CD4-positive, alpha-beta T cell treated with Interleukin-17A for 4 hours (primary cell): ENCODE measurements around the gene PRUNE1.

ENCODE experiments used
- DNase-seq: peaks from one replicate; pipeline ENCODE4 v3.0.0-alpha.2; 2020; ENCODE audit warnings: mixed read lengths

PRUNE1 gene

DNA sequence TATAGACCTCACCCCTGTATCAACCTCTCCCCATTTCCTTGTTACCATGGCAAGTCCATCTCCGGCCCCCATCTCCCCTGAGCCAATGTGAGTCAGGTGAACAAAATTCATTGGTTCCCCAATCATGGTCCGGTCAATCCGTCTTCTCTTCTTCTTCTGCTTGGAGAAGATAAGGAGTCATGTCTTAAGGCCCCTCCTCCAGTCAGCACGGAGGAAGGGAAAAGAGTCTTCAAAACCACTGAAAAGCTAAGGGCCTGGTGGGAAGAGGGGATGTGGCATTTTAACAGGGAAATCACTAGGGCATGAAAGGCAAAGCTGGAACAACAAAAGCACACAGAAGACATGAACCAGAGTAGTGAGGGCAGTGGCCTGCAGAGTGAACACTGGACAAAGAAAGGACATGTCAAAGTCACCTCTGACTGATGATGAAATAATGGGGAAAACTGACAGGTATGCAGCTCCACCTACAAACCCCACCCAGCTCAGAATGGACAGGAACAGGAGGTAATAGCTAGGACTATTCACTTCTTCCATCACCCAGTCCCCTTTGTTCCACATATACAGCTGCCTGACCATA, 46.8 kb downstream of the PRUNE1 start:
- DNase-seq = no peak

DNA sequence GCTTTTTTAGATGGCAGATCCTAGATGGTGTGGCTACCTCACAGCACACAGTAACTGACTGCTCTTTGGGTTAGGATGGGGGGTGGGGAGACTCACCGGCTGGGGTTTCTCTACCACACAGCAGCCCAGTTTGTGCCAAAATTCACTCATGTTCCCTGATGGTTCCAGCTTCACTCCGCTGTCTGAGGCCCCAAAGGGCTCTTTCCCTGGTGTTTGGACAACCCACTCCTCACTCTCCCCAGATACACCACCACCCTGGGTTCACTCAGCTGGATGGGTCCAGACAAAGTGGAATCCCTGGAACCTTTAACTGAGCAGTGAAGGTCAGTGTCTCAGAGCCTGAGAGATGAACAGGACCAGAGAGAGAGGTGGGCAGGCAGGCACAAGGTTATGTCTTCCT, 47.3 kb downstream of the PRUNE1 start:
- peak; percentile 27 for DNase-seq

DNA sequence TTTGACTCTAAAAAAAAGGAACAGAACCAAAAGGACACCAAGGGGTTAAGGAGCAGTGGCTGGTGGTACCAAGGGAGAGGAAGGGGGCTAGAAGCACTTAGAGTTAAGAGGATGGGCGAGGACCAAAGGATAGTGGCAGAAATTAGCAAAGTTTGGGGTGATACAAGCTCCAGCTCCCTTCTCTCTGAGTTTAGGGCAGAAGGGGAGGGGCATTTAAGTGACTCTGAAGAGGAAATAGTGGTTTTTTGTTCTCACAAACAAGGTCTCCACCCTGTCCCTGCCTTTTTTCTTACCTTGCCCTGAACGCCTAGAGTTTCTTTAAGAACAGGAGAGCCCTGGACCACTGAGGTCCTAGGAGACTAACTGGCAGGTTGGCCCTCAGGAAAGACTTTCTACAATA, 47.9 kb downstream of the PRUNE1 start:
- peak; percentile 55 for DNase-seq

DNA sequence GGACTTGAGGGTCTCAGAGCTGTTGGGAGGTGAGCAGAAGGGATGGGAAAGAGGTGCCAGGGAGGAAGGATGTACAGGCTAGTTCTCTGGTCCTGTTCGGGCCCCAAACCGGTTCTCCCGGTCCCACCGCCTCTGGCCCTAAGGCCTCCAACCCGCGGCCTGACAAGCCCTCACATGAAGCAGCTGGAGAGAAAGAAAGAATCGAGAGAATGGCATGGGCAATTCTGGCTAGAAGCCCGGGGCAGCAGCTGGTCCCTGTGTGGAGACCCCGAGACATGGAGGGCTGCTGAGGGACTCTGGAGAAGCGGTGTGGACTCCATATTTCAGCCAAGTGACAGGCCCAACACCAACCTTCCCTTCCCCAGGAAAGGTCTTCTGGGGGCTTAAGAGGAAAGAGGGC, 50.4 kb downstream of the PRUNE1 start:
- DNase-seq = no peak

DNA sequence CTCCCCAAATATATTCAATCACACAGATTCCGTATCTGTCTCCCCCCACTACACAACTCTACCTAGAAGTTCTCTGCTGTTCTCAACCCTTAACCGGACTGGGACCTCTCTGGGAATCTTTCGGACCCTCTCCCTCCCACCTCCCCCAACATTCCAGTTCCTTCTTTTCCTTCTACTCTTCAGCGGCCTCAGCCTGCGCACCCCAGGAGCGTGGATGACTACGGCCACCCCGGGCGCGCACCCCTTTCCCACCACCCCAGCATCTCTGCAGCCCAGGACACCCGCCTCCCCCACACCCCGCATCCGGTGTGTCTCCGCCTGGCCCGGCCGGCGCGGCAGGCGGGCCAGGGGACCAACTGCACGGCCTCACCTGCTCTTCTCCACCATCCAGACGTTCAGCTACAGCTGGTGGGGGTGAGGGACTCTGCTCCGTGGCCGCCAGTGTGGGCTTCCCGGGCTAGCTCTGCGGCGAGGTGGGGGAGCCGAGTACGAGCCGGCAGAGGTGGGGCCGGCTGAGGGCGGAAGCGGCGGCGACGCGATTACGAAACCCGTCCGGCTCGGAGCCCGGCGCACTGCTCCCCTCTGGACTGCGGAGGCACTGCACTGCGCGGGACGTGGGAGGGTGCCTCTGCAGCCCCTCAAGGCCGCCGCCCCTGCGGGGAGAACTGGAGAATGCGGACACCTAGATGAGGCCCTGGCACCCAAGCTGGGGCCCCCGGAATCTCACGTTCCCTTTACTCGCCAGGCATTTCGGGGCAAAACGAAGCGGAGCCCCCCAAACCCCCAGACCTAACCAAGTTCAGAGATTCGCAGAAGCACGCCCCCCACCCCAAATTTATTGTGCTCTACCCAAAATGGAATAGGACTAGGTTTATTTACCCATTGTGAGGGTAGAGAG, 51.1 kb downstream of the PRUNE1 start, which contains the start of gene CDC42SE1:
Gene CDC42SE1, minus strand, starts transcription at position 514 of the 898 bp plus-strand sequence. CDS start 3,892 bp downstream, outside the sequence.
- DNase-seq = peak; percentile 87

DNA sequence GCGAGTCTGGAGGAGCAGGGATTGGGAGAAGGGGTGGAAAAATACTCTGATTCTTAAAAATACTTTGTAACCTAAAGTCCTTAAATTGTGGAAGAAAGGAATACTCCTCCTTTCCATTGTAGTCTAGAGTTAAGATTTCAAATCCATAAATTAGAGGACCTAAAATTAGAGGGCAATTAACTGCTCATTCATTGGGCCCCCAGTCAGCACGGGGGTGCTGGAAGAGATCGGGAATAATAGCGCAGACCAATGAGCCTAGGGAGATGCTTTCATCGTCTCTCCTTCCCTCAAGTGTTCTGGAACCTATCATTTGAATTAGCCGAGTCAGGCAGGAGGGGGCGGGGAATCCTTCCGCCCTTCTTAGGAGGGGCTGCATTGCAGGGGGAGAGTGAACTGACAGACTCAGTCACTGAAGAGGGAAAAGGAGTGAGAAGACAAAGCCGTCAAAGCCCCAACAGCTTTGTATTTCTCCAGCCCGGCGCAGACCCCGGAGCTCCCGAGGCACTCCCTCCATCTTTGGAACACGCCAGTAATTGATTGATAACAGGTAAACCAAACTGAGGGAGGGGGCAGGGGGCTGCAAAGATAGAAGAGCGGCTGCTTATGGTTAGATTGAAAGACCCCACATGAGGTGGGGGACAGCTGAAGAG, 51.9 kb downstream of the PRUNE1 start, which contains the start of gene MLLT11:
Gene MLLT11, plus strand, starts transcription at position 391 of the 650 bp plus-strand sequence. CDS start 6,828 bp downstream, outside the sequence.
- peak; percentile 52 for DNase-seq

DNA sequence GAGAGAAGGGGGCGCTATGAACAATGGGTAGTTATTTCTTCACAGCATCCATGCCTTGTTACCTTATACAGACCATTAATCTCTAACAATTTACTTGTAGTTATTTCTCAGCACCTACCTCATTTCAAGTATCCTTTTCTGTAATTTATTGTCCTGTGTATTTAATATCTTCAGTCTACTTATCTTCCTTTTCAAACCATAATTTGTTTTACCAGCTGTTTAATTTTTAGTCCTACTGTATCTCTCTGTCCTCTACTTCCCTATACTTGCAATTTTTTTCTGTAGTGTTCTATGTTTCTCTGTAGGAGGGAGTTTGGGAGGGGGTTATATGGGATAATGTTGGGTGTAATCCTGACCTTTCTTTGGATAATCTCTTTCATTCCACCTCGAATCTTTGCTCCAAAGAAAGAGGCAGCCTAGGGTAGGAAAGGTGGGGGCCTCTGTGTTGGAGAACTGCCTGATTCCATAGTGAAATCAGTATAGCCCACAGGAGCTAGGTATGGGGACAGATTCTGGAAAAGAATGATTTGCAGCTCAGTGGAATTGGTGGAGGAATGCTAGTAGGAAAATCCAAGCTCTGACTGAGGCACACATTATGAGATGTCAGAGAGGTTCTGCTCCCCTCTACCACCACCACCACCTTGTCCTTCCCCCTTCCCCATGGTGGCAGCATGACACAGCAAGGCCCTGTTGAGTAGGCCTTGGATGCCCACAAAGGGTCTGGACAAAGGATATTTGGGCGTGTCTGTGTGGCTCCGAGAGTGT, 52.6 kb downstream of the PRUNE1 start:
- no peak for DNase-seq

DNA sequence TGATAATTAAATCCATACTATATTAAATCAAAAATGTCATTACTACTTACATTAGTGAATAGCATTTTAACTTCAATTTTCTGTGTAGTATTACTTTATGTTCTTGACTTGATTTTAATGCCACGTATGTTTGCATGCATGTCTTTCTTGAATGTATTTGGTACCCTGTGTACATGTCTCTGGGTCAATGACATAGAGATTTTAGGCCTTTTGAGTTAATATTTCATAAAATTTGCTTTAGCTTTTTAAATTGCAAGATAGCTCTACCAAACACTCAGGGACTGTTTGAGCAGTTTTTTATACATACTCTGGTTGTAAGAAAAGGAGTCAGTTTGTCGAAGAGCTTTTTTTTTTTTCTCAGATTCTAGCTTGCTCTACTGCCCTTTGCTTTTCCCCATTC, 53.5 kb downstream of the PRUNE1 start:
- no peak for DNase-seq

DNA sequence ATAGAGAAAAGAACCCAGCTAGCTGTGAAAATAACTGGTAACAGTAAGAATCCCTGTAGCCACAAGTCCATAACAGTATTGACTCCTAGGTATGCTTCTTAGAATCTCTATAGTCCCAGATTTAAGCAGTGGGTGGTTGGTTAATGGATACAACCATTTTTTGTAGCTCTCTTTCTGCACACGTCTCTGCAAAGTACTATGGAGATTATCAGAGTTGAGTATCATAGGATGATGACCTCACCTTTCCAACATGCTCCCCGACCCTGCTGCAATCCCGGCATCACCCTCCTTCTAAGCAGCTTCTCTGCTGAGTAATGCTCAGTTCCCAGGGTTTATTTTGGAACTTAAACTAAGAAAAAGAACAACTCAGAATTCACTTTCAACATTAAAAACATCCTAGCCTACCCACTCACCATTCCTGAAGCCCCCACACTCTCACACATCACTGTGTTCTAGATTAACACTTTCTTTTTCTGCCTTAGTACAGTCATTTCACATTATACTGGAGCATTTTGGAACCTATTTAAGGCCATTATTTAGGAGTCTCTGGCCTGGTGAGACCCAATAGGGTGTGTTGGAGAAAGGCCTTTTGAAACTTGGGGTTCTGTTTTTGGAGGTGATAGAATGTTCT, 54.6 kb downstream of the PRUNE1 start:
- DNase-seq = no peak

DNA sequence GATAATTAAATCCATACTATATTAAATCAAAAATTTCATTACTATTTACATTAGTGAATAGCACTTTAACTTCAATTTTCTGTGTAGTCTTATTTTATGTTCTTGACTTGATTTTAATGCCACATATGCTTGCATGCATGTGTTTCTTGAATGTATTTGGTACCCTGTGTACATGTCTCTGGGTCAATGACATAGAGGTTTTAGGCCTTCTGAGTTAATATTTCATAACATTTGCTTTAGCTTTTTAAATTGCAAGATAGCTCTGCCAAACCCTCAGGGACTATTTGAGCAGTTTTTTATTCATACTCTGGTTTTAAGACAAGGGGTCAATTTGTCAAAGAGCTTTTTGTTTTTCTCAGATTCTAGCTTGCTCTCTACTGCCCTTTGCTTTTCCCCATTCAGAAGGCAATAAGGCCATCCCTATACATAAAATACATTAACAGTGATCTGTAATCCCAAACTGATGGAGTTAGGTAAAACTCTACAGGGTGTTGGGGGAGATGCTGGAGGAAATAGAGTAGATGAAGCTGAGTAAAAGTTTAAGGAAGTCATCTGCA, 56.9 kb downstream of the PRUNE1 start:
- no peak for DNase-seq

DNA sequence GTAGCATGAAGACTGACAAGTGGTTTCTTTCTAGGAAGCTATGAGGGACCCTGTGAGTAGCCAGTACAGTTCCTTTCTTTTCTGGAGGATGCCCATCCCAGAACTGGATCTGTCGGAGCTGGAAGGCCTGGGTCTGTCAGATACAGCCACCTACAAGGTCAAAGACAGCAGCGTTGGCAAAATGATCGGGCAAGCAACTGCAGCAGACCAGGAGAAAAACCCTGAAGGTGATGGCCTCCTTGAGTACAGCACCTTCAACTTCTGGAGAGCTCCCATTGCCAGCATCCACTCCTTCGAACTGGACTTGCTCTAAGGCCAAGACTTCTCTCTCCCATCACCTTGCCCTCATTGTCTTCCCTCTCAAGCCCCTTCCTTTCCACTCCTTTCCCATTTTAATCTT, 58.9 kb downstream of the PRUNE1 start:
- DNase-seq = no peak

DNA sequence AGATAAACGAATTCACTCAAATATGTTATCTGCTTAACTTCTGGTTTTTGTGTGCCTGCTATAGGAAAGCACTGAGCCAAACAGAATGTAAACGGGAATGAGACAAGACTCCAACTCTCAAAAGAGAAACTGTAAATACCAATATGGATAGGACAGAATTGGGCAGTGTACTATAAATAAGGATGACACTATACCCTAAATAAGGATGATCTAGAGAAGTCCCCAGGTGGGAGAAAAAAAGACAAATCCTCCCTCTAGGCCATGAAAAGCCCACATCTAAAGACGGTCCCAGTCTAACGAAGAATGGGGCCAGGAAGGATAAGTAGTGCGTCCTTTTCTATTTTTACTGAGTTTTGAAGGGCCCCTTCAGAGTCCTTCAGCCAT, 60.8 kb downstream of the PRUNE1 start:
- DNase-seq = no peak

DNA sequence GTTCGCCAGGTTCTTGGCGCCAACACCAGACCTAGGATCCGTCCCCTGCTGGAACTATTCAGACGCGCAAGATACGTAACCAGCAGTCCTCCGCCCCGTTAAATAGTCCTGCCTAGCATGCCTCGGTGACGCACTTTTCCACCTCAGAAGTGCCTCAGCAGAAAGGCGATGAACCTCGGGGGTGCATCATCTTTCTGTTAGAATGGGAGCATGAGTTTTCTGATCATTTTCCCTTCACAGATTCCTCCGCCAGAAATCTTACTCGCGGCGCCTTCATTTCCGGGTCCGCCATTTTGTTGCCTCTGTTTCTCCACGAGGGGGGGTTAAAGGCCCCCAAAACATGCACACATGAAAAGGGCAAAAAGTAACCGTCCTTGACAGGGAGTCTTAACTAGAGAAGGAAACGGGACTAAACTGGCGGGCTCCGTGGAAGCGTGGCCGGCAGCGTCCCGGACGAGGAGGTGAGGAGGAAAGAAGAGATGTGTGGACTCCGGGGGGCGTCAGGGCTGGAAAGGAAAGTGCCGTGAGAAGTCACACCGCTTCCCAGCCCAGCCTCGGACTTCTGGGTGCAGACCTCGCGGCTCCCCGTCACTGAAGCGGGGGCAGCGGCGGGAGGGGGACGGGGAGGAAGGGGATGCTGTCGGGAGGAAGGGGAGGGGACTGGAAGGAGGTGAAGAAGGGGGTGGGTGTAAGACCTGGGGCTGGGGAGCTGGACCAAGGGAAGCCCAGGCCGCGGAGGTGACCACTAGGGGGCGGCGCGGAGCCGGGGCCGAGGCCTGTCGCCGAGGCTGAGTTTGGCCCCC, 62.4 kb downstream of the PRUNE1 start, which contains the start of gene GABPB2:
Gene GABPB2, plus strand, starts transcription at position 288 of the 803 bp plus-strand sequence. CDS start 17,429 bp downstream, outside the sequence.
- peak; percentile 90 for DNase-seq

DNA sequence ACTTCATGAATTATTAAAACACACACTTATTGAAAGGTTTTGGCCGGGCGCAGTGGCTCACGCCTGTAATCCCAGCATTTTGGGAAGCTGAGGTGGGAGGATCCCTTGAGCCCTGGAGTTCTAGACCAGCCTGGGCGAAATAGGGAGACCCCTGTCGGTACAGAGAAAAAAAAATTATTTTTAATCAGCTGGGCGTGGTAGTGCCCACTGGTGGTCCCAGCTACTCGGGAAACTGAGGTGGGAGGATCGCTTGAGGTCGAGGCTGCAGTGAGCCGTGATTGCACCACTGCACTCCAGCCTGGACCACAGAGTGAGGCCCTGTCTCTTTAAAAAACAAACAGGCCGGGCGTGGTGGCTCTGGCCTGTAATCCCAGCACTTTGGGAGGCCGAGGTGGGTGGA, 64.0 kb downstream of the PRUNE1 start:
- DNase-seq = no peak
